CD4-positive, alpha-beta memory T cell (primary cell): ENCODE measurements around the gene GRIA2. TPM values are rescaled to one million over a fixed set of nuclear protein-coding genes. Genes with fewer than 3 reads are reported as not detected.

Source experiments
- CTCF ChIA-PET: fragments of 350-600 bp; sonication (Branson Sonifier 250); formaldehyde crosslinking; loops from one replicate; lab custom pipeline; 2021; ENCODE audit warnings: inconsistent platforms; ENCODE audit not compliant: partially characterized antibody; lab: Charles Lee
- POLR2A ChIA-PET: fragments of 350-600 bp; sonication (Branson Sonifier 250); formaldehyde crosslinking; loops from one replicate; lab custom pipeline; 2021; ENCODE audit not compliant: partially characterized antibody; lab: Charles Lee
- DNase-seq, 5 donors: peaks; one replicate each; pipeline versions ENCODE4 v3.0.0 to v3.0.0-alpha.2; 2020 to 2022; ENCODE audit warnings: mixed read lengths in 1 of 5
- H3K27ac ChIP-seq: one replicate; pipeline ENCODE4 v1.7.0; 2013; ENCODE audit warnings: low read depth, low read length
- H3K27me3 ChIP-seq: 2 replicates; pipeline ENCODE4 v1.7.0; 2013; ENCODE audit warnings: mild to moderate bottlenecking, low read length, moderate library complexity; ENCODE audit not compliant: insufficient read depth
- H3K36me3 ChIP-seq: 2 replicates; pipeline ENCODE4 v1.7.0; 2013; ENCODE audit warnings: mild to moderate bottlenecking, low read length, moderate library complexity; ENCODE audit not compliant: insufficient read depth
- H3K4me1 ChIP-seq: 2 replicates; pipeline ENCODE4 v1.7.0; 2013; ENCODE audit warnings: mild to moderate bottlenecking, low read length, moderate library complexity; ENCODE audit not compliant: insufficient read depth
- H3K4me3 ChIP-seq, 2 donors: one replicate each; pipeline ENCODE4 v1.7.0; 2013; ENCODE audit warnings: low read length in 2 of 2, mild to moderate bottlenecking in 1 of 2
- H3K9me3 ChIP-seq, 2 donors: one replicate each; pipeline ENCODE4 v1.7.0; 2013; ENCODE audit warnings: low read length in 2 of 2, control low read depth in 1 of 2; ENCODE audit not compliant: control insufficient read depth in 1 of 2
- H3K27ac Mint-ChIP-seq, 7 donors: one replicate each; pipeline ENCODE4 v1.8.0; 2020 to 2021; ENCODE audit warnings: mixed read lengths in 7 of 7, mild to moderate bottlenecking in 6 of 7, inconsistent platforms in 3 of 7, moderate library complexity in 3 of 7
- H3K27me3 Mint-ChIP-seq, 2 donors: one replicate each; pipeline ENCODE4 v1.8.0; 2020 to 2021; ENCODE audit warnings: mixed read lengths in 2 of 2
- H3K36me3 Mint-ChIP-seq, 2 donors: one replicate each; pipeline ENCODE4 v1.8.0; 2020 to 2021; ENCODE audit warnings: mixed read lengths in 2 of 2, inconsistent platforms in 1 of 2, mild to moderate bottlenecking in 1 of 2
- H3K4me1 Mint-ChIP-seq, 4 donors: one replicate each; pipeline ENCODE4 v1.8.0; 2020 to 2021; ENCODE audit warnings: mixed read lengths in 4 of 4, mild to moderate bottlenecking in 1 of 4
- H3K4me3 Mint-ChIP-seq, 8 donors: one replicate each; pipeline ENCODE4 v1.8.0; 2020 to 2021; ENCODE audit warnings: mixed read lengths in 8 of 8, mild to moderate bottlenecking in 7 of 8, moderate library complexity in 6 of 8, inconsistent platforms in 3 of 8
- H3K9me3 Mint-ChIP-seq, 8 donors: one replicate each; pipeline ENCODE4 v1.8.0; 2020 to 2021; ENCODE audit warnings: mixed read lengths in 8 of 8, mild to moderate bottlenecking in 5 of 8, inconsistent platforms in 3 of 8, moderate library complexity in 1 of 8
- intact Hi-C: fragments of 100-400 bp; cut with micrococcal nuclease; formaldehyde crosslinking; loops from one replicate; pipeline ENCODE4 v1.15.1; 2023
- polyA plus RNA-seq, 2 donors: library from polyadenylated mRNA; unstranded; fragments of 300-500 nt; fragmentation: Illumina TruSeq; gene quantifications; one replicate each; pipeline ENCODE4 v1.2.3, GENCODE V29; 2021
- total RNA-seq, 2 experiments: library from RNA; stranded (reverse); gene quantifications; one replicate each; pipeline ENCODE4 v1.2.3, GENCODE V29; 2021

Gene GRIA2
- total and polyA plus RNA-seq, 4 experiments from 2014 or later, result not detected

DNA sequence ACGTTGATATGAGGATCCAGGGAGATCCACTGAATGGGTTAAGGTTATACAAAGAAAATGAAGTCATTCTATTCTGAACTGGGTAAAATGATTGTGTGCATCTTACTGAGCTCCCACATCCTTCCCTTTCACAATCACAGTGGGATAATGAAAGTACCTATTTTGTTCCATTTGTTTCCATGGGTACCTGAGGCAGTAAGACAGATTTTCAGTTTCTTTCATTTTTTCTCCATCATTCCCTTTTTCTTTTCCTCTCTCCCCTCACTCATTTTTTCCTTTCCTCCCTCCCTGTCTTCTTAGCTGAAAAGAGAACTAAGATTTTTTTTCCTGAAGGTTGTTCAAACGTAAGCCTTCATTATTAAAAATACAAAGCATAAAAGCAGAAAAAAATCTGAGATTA lies 4.6 kb downstream of the GRIA2 start:
- Histone ChIP-seq H3K4me1 (no peaks in the 10 kb centered on the region), H3K36me3 (no peaks in the 10 kb centered on the region), H3K27ac (no peak overlapping the region), H3K9me3 (no peaks in the 10 kb centered on the region), H3K4me3 (no peak overlapping the region), H3K27me3 (no peaks in the 10 kb centered on the region)
- no peak overlapping the region for H3K27ac Mint-ChIP-seq
- ChIA-PET POLR2A (no interaction called here), CTCF (no interaction called here)
- DNase-seq, result no peak
- H3K27me3 Mint-ChIP-seq, result peaks cover 10 to 11% of the 10 kb centered on the region in 2 donors
- no peaks in the 10 kb centered on the region for H3K4me1 Mint-ChIP-seq
- peaks cover 0 to 26% (median 5%) of the 10 kb centered on the region in 8 donors for H3K9me3 Mint-ChIP-seq
- intact Hi-C loops, result no loop called here
- no peaks in the 10 kb centered on the region for H3K36me3 Mint-ChIP-seq
- no peak overlapping the region for H3K4me3 Mint-ChIP-seq

DNA sequence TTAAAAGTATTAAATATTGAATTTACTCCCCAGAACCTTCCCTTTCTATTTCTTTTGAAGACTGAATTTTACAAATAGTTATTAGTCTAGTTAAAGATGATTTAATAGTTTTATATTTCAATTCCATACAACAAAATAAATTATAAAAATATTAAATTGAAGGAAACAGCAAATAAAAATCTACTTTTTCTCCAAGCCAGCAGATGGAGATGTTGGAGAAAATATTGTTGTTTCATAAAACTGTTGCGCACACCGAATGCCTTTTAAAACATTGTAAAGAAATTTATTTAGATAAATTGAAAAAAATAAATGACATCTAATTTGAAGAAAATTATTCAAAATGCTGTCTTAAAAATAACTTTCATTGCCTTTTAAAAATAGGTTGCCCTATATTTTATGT lies 5.5 kb downstream of the GRIA2 start:
- H3K4me3 Mint-ChIP-seq, result no peak overlapping the region
- H3K4me1 ChIP-seq, result no peaks in the 10 kb centered on the region
- intact Hi-C loops, result no loop called here
- H3K4me3 ChIP-seq, result no peak overlapping the region
- ChIA-PET POLR2A (no interaction called here), CTCF (no interaction called here)
- peaks cover 2 to 18% (median 5%) of the 10 kb centered on the region in 8 donors for H3K9me3 Mint-ChIP-seq
- H3K36me3 ChIP-seq, result no peaks in the 10 kb centered on the region
- H3K27ac Mint-ChIP-seq, result no peak overlapping the region
- H3K4me1 Mint-ChIP-seq, result no peaks in the 10 kb centered on the region
- H3K36me3 Mint-ChIP-seq, result no peaks in the 10 kb centered on the region
- H3K27me3 Mint-ChIP-seq, result peaks cover 8 to 11% of the 10 kb centered on the region in 2 donors
- DNase-seq, result no peak
- H3K27me3 ChIP-seq, result no peaks in the 10 kb centered on the region
- no peaks in the 10 kb centered on the region for H3K9me3 ChIP-seq
- H3K27ac ChIP-seq, result no peak overlapping the region

DNA sequence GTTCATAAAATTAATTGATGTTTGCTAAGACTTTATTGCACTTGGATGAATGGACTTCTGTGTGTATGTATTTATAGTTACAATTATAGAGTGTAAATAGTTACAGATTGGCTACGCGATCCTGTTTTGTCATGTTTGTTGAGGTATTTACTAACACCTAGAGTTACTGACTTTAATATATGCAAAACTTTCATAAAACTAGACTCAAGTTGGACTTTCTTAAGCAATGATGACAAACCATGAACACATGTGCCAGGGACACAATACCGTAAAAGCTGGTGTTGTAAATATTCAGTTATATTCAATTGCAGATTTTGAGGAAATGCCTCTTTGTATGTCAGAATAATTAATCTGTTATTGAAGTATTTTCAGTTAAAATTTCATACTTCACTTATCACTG lies 6.1 kb downstream of the GRIA2 start:
- ChIA-PET POLR2A (no interaction called here), CTCF (no interaction called here)
- no peak overlapping the region for H3K4me3 Mint-ChIP-seq
- no peak overlapping the region for H3K4me3 ChIP-seq
- no peaks in the 10 kb centered on the region for H3K27me3 ChIP-seq
- H3K36me3 Mint-ChIP-seq, result no peaks in the 10 kb centered on the region
- no peak overlapping the region for H3K27ac Mint-ChIP-seq
- H3K4me1 ChIP-seq, result no peaks in the 10 kb centered on the region
- no peak for DNase-seq
- H3K27me3 Mint-ChIP-seq, result peaks cover 8% of the 10 kb centered on the region in 2 donors
- no peak overlapping the region for H3K27ac ChIP-seq
- peaks cover 2 to 16% (median 2%) of the 10 kb centered on the region in 8 donors for H3K9me3 Mint-ChIP-seq
- H3K9me3 ChIP-seq, result no peaks in the 10 kb centered on the region
- intact Hi-C loops, result no loop called here
- no peaks in the 10 kb centered on the region for H3K4me1 Mint-ChIP-seq
- no peaks in the 10 kb centered on the region for H3K36me3 ChIP-seq

DNA sequence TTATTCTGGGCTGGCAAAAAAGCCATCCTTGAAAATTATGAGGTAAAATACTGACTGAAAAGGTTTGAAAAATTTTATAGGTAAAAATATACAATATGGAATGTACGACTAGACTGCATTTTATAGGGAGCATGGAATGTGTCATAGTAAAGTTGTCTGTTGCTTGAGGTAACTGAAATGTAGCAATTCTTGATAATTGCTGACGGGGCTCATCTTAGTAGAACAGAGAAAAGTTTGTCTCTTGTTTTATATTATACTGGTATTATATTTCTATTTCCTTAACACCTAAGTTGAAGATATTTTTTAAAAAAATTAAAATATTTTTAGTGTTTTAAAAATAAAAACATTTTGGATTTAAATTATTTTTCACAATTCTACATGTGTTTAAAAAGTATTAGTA lies 11.0 kb downstream of the GRIA2 start:
- Mint-ChIP-seq H3K36me3 (no peaks in the 10 kb centered on the region), H3K4me1 (no peaks in the 10 kb centered on the region), H3K9me3 (peaks cover 0 to 2% (median 0%) of the 10 kb centered on the region in 8 donors), H3K27ac (no peak overlapping the region), H3K4me3 (no peak overlapping the region), H3K27me3 (no peaks in the 10 kb centered on the region)
- H3K36me3 ChIP-seq, result no peaks in the 10 kb centered on the region
- ChIA-PET POLR2A (no interaction called here), CTCF (no interaction called here)
- no peak overlapping the region for H3K4me3 ChIP-seq
- H3K4me1 ChIP-seq, result no peaks in the 10 kb centered on the region
- no peak for DNase-seq
- no peak overlapping the region for H3K27ac ChIP-seq
- H3K9me3 ChIP-seq, result no peaks in the 10 kb centered on the region
- intact Hi-C loops, result no loop called here
- H3K27me3 ChIP-seq, result no peaks in the 10 kb centered on the region

DNA sequence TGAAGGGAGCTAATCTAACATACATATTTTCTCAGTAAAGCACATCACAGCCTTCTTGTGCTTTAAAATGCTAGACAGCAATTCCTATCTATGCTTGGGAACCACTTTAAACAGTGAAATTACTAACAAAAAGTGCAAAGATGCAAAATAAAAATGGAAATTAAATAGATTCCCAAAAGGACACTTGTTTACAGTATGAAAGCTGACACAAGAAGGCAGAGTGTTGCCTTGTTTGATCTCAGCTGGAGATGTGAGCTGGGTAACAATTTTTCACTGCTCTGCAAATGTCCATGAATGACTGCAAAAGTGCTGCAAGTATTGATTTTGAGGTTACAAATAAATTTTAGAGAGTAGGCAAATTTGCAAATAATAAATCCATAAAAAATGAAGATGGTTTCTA lies 22.3 kb downstream of the GRIA2 start:
- Mint-ChIP-seq H3K36me3 (no peaks in the 10 kb centered on the region), H3K4me1 (no peaks in the 10 kb centered on the region)

DNA sequence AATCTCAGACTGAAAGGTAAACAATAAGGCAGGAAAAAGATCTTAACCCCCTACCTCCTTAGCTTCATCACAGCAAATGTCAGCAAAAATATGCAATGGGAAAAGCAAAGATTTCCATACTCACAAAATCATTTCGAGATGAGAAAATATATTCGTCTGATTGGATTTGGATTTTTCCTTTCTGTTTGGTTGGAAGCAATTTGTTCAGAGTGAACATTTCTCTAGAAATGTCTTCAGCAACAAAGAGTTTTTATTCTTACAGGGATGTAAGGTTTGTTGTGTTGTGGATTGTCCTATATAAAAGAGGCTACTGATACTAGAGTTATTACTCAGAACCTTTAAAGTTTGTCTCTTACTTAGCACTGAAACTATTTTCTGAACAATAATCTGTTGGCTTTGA lies 23.8 kb downstream of the GRIA2 start:
- Mint-ChIP-seq H3K9me3 (peaks cover 0 to 3% (median 0%) of the 10 kb centered on the region in 8 donors), H3K27ac (no peak overlapping the region), H3K36me3 (no peaks in the 10 kb centered on the region), H3K4me1 (no peaks in the 10 kb centered on the region), H3K27me3 (no peaks in the 10 kb centered on the region), H3K4me3 (no peak overlapping the region)
- Histone ChIP-seq H3K9me3 (no peaks in the 10 kb centered on the region), H3K4me1 (no peaks in the 10 kb centered on the region), H3K27ac (no peak overlapping the region), H3K27me3 (no peaks in the 10 kb centered on the region), H3K4me3 (no peak overlapping the region), H3K36me3 (no peaks in the 10 kb centered on the region)
- ChIA-PET POLR2A (no interaction called here), CTCF (no interaction called here)
- no peak for DNase-seq
- intact Hi-C loops, result no loop called here

More for the DNA sequence above, 22.3 kb downstream of the GRIA2 start:
- peaks cover 0 to 3% (median 0%) of the 10 kb centered on the region in 8 donors for H3K9me3 Mint-ChIP-seq
- ChIA-PET POLR2A (no interaction called here), CTCF (no interaction called here)
- no peak for DNase-seq
- intact Hi-C loops, result no loop called here
- H3K9me3 ChIP-seq, result no peaks in the 10 kb centered on the region
- no peaks in the 10 kb centered on the region for H3K4me1 ChIP-seq
- no peak overlapping the region for H3K27ac Mint-ChIP-seq
- H3K4me3 ChIP-seq, result no peak overlapping the region
- H3K4me3 Mint-ChIP-seq, result no peak overlapping the region
- H3K36me3 ChIP-seq, result no peaks in the 10 kb centered on the region
- no peaks in the 10 kb centered on the region for H3K27me3 Mint-ChIP-seq
- no peaks in the 10 kb centered on the region for H3K27me3 ChIP-seq
- no peak overlapping the region for H3K27ac ChIP-seq

DNA sequence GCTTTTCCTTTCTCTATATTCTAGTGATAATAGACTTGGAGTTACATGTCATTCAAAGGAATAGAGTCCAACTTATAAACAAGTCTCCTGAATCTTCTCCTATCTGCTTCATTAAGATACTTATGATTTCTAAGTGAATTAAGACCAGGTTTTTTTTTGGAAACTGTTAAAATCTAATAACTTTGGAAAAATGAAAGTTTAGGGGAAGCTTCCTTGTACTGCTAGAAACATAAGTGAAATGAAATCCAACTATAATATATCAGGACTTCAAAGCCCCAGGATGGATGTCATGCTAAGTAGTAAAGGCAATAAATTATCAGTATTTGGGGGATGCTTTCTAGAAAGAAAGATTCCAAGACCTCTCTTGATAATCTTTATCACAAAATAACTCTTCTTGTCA lies 24.8 kb downstream of the GRIA2 start:
- H3K4me1 ChIP-seq, result no peaks in the 10 kb centered on the region
- Mint-ChIP-seq H3K4me3 (no peak overlapping the region), H3K36me3 (no peaks in the 10 kb centered on the region), H3K4me1 (no peaks in the 10 kb centered on the region), H3K27ac (no peak overlapping the region), H3K27me3 (no peaks in the 10 kb centered on the region), H3K9me3 (peaks cover 0 to 3% (median 0%) of the 10 kb centered on the region in 8 donors)
- DNase-seq, result no peak
- no peak overlapping the region for H3K4me3 ChIP-seq
- ChIA-PET POLR2A (no interaction called here), CTCF (no interaction called here)
- H3K27me3 ChIP-seq, result no peaks in the 10 kb centered on the region
- intact Hi-C loops, result no loop called here
- H3K27ac ChIP-seq, result no peak overlapping the region
- no peaks in the 10 kb centered on the region for H3K36me3 ChIP-seq
- H3K9me3 ChIP-seq, result no peaks in the 10 kb centered on the region

DNA sequence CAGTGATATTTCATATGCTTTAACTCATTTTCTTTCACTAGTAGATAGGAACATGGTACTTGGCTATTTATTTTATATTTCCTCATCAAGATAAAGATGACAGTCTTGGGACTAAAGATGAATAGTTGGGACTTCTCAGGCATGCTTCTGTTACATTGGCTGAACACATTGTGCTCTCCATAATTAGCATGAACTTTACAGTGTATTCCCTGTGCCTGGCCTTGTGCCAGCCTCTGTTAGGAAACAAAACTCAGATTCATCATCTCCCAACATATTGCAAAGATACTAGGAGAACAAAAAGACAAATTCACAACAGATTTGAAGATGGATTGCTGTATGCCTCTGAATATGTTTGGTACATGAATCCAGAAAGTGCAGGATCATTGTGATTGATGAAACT lies 26.4 kb downstream of the GRIA2 start:
- no peak overlapping the region for H3K4me3 ChIP-seq
- POLR2A ChIA-PET, result no interaction called here
- intact Hi-C loops, result no loop called here
- H3K36me3 Mint-ChIP-seq, result no peaks in the 10 kb centered on the region
- no peaks in the 10 kb centered on the region for H3K36me3 ChIP-seq
- CTCF ChIA-PET, result no interaction called here
- H3K9me3 Mint-ChIP-seq, result peaks cover 0 to 7% (median under 1%) of the 10 kb centered on the region in 8 donors
- H3K27ac Mint-ChIP-seq, result no peak overlapping the region
- no peak overlapping the region for H3K4me3 Mint-ChIP-seq
- H3K4me1 ChIP-seq, result no peaks in the 10 kb centered on the region
- no peaks in the 10 kb centered on the region for H3K27me3 Mint-ChIP-seq
- H3K9me3 ChIP-seq, result no peaks in the 10 kb centered on the region
- no peaks in the 10 kb centered on the region for H3K4me1 Mint-ChIP-seq
- H3K27me3 ChIP-seq, result no peaks in the 10 kb centered on the region
- no peak overlapping the region for H3K27ac ChIP-seq
- no peak for DNase-seq
